HPDE6-E6E7 (cell line): ENCODE measurements around the gene ENO4.

Experiments used
- DNase-seq: peaks from one replicate; pipeline ENCODE4 v3.0.0; 2011; ENCODE audit warnings: missing footprints; ENCODE audit errors: extremely low spot score

The ENO4 gene

GRCh38 chr10:116912162-116912561 lies 62.9 kb downstream of the ENO4 start:
- no peak for DNase-seq

- no peak for DNase-seq
Measured at GRCh38 chr10:116913695-116914094, 64.4 kb downstream of the ENO4 start.

- DNase-seq, result no peak
Measured at GRCh38 chr10:116915340-116915739, 66.0 kb downstream of the ENO4 start.

- DNase-seq, result no peak
Measured at GRCh38 chr10:116917481-116917880, 68.2 kb downstream of the ENO4 start.

GRCh38 chr10:116918583-116918982 lies 69.3 kb downstream of the ENO4 start:
- DNase-seq, result no peak

- DNase-seq, result no peak
Measured at GRCh38 chr10:116919164-116919563, 69.9 kb downstream of the ENO4 start.

- DNase-seq, result no peak
Measured at GRCh38 chr10:116919706-116920105, 70.4 kb downstream of the ENO4 start.

- no peak for DNase-seq
Measured at GRCh38 chr10:116925056-116925455, 75.8 kb downstream of the ENO4 start.

GRCh38 chr10:116926426-116926825 lies 77.1 kb downstream of the ENO4 start:
- DNase-seq, result no peak

GRCh38 chr10:116931806-116932205 lies 82.5 kb downstream of the ENO4 start:
- DNase-seq, result no peak
